GM19455 (cell line): Measurements from ENCODE around the gene SLC4A4.

Source experiments
- ATAC-seq: cut with Tn5 transposase; IDR thresholded peaks from one replicate; pipeline ENCODE4 v1.9.1; 2021; ENCODE audit not compliant: unreplicated experiment

SLC4A4 gene

GRCh38 chr4:71526637-71527406 lies 188.0 kb downstream of the SLC4A4 start:
- ATAC-seq: no peak

- ATAC-seq: no peak
Measured at GRCh38 chr4:71532407-71532806, 193.6 kb downstream of the SLC4A4 start.

- no peak for ATAC-seq
Measured at GRCh38 chr4:71533121-71533520, 194.3 kb downstream of the SLC4A4 start.

- ATAC-seq: no peak
Measured at GRCh38 chr4:71537551-71538065, 198.8 kb downstream of the SLC4A4 start.

GRCh38 chr4:71538528-71538927 lies 199.7 kb downstream of the SLC4A4 start:
- ATAC-seq: no peak

- no peak for ATAC-seq
Measured at GRCh38 chr4:71540749-71541269, 202.0 kb downstream of the SLC4A4 start.

GRCh38 chr4:71541541-71541940 lies 202.7 kb downstream of the SLC4A4 start:
- no peak for ATAC-seq

- ATAC-seq: no peak
Measured at GRCh38 chr4:71545168-71545567, 206.3 kb downstream of the SLC4A4 start.

GRCh38 chr4:71549516-71550160 lies 210.8 kb downstream of the SLC4A4 start:
- no peak for ATAC-seq

GRCh38 chr4:71550220-71551165 lies 211.7 kb downstream of the SLC4A4 start:
- ATAC-seq: no peak

- no peak for ATAC-seq
Measured at GRCh38 chr4:71553605-71554004, 214.8 kb downstream of the SLC4A4 start.

GRCh38 chr4:71554025-71554424 lies 215.2 kb downstream of the SLC4A4 start:
- no peak for ATAC-seq

- ATAC-seq: peak; percentile 80
Measured at GRCh38 chr4:71558248-71558647, 219.4 kb downstream of the SLC4A4 start.

- no peak for ATAC-seq
Measured at GRCh38 chr4:71559957-71560571, 221.2 kb downstream of the SLC4A4 start.

GRCh38 chr4:71564775-71565174 lies 226.0 kb downstream of the SLC4A4 start:
- no peak for ATAC-seq

- ATAC-seq: no peak
Measured at GRCh38 chr4:71566856-71567255, 228.0 kb downstream of the SLC4A4 start.

- no peak for ATAC-seq
Measured at GRCh38 chr4:71568131-71568530, 229.3 kb downstream of the SLC4A4 start.

- no peak for ATAC-seq
Measured at GRCh38 chr4:71570492-71570891, 231.7 kb downstream of the SLC4A4 start.

- no peak for ATAC-seq
Measured at GRCh38 chr4:71571346-71571745, 232.5 kb downstream of the SLC4A4 start.

- ATAC-seq: no peak
Measured at GRCh38 chr4:71583971-71584370, 245.2 kb downstream of the SLC4A4 start.

GRCh38 chr4:71584585-71584984 lies 245.8 kb downstream of the SLC4A4 start:
- ATAC-seq: no peak
